ENCODE measurements around the gene TBC1D4.

DNA sequence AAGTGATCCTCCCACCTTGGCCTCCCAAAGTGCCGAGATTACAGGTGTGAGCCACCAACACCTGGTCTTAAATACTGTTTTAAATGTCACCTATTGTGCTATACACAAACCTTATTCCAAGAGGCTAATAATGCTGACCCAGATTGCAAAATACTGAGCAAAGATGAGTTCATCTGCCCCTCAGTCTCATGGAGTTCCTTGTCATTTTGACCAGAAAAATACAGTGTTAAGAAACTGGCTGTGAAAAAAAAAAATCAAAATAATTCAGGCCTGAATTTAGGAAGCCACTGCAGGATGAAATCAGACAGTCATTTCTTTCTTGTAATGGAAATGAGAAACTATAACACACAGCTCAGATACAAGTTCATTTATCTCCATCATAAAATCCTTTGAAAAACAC, 59.9 kb downstream of the TBC1D4 start:
- TF ChIP-seq CTCF (IDR thresholded peaks at IDR 0.05; ENCODE audit: insufficient read depth, low read depth, low read length) (no peak), EZH2 (IDR thresholded peaks at IDR 0.05; ENCODE audit: insufficient read depth, low read length) (no peak)

All from astrocyte (in vitro differentiated cells and primary cell).